Adrenal gland (tissue), 12 donors: ENCODE results near the gene CTNND2. TPM values are rescaled to one million over a fixed set of nuclear protein-coding genes. Genes with fewer than 3 reads are reported as not detected.

Experiments
- DNase-seq, 7 donors: peaks; one replicate each; pipeline ENCODE4 v3.0.0-alpha.2; 2019 to 2020
- H3K27ac ChIP-seq, 5 donors: fragments of 200-600 bp; sonication (generic) in 4 of 5; 1 replicate in 3 of 5; 2 replicates in 2 of 5; pipeline versions ENCODE4 v1.5.1 to v1.8.0; 2016 to 2020; ENCODE audit warnings: mild to moderate bottlenecking in 1 of 5
- H3K27me3 ChIP-seq: fragments of 200-600 bp; 2 replicates; pipeline ENCODE4 v1.8.0; 2021
- H3K36me3 ChIP-seq, 2 donors: fragments of 200-600 bp; replicated peaks in 1 of 2; 1 replicate in 1 of 2; 2 replicates in 1 of 2; pipeline versions ENCODE4 v1.5.1 to v1.8.0; 2018 to 2022
- H3K4me1 ChIP-seq, 2 donors: fragments of 200-600 bp; replicated peaks in 1 of 2; 1 replicate in 1 of 2; 2 replicates in 1 of 2; pipeline versions ENCODE4 v1.5.1 to v1.8.0; 2018 to 2021
- H3K4me3 ChIP-seq, 4 donors: fragments of 200-600 bp; sonication (generic) in 3 of 4; one replicate each; pipeline ENCODE4 v1.5.1; 2016 to 2018
- H3K9me3 ChIP-seq, 3 donors: fragments of 200-600 bp; sonication (generic) in 1 of 3; replicated peaks in 1 of 3; 1 replicate in 2 of 3; 2 replicates in 1 of 3; pipeline versions ENCODE4 v1.5.1 to v1.8.0; 2016 to 2021
- POLR2A ChIP-seq, 2 donors: fragments of 450-650 bp; IDR thresholded peaks; one replicate each; pipeline ENCODE4 v1.6.1; 2017; ENCODE audit warnings: antibody characterized with exemption in 2 of 2, mild to moderate bottlenecking in 2 of 2, moderate library complexity in 1 of 2
- WGBS, 4 donors: extraction: QIAGEN DNeasy Blood & Tissue Kit in 2 of 4; methylation state at CpG; one replicate each; pipeline versions ENCODE4 v1.1.5 to v1.1.7; 2013 to 2017; 5-methylcytosine and 5-hydroxymethylcytosine counted together
- intact Hi-C, 2 donors: fragments of 100-400 bp; cut with DNase I; formaldehyde crosslinking; loops; one replicate each; pipeline versions ENCODE4 v1.14.1 to v1.15.0; 2022 to 2023
- polyA plus RNA-seq, 3 donors: library from polyadenylated mRNA; stranded (reverse); fragments of 200-250 nt in 2 of 3; fragments of 350-450 nt in 1 of 3; fragmentation: Illumina TruSeq in 1 of 3; extraction: RNeasy Lipid Tissue Mini Kit (QIAGEN cat#74804) in 1 of 3; gene quantifications; one replicate each; pipeline ENCODE4 v1.2.3, GENCODE V29; 2013 to 2014
- total RNA-seq, 9 donors: library from RNA; depleted of rRNA in 4 of 9; stranded (reverse); fragments of >200 nt in 4 of 9; fragments of 120-200 nt in 1 of 9; fragmentation: NEBNext Ultra II Directional in 1 of 9; extraction: Animal tissue kit (Norgen Biotek cat#: 25700) in 1 of 9; gene quantifications; one replicate each; pipeline versions ENCODE4 v1.1.0 to v1.2.4, GENCODE V29; 2013 to 2023
- TF ChIP-seq, protein P1 (sequence below), 6 experiments: fragments of 450-650 bp in 4 of 6; fragments of 200-600 bp in 2 of 6; sonication (generic) in 1 of 6; IDR thresholded peaks; 1 replicate in 5 of 6; 2 replicates in 1 of 6; pipeline versions ENCODE4 v1.5.1 to v1.8.0; 2016 to 2021; ENCODE audit warnings: antibody characterized with exemption in 6 of 6, mild to moderate bottlenecking in 2 of 6, moderate library complexity in 1 of 6
- donor health status: healthy with polysubstance abuse.
- donor health status: Bipolar disorder and iron deficiency.
- donor health status: DM: yes; HTN: yes; CAD: no.
- donor health status: DM: no; HTN: no; CAD: no.
- donor health status: DM: no; HTN: no; CAD: no.
- donor health status: DM: yes; HTN: yes; CAD: no.

The CTNND2 gene
- total and polyA plus RNA-seq, 12 donors = 0.34 to 4.2 (median 1.1) TPM; not detected in 1

DNA sequence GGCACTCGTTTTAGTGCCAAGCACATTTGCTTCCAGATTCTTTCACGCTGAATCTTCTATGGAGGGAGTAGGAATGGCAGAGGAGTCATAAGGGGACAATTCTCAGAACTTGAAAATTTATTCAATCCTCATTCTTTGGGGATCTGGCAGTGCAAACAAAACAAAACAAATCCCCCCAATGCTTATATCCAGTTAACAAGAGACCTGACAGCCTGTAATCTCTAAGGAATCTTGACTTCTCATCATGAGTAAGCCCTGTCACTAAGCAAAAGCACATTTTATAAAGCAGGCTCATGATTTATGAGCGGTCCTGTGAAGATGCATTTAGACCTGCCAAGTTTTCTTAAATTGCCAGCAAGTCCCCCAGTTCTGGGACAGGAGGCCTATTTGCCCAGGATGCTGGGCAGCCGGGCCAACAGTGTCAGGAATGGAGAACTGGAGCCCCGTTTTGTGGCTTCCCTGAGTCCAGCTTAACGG lies 513.9 kb downstream of the CTNND2 start:
- WGBS, 4 donors = 73 to 86% (median 82%) methylated on average over 5 to 6 of the region's 6 CpGs
- intact Hi-C loops = no loop called here

DNA sequence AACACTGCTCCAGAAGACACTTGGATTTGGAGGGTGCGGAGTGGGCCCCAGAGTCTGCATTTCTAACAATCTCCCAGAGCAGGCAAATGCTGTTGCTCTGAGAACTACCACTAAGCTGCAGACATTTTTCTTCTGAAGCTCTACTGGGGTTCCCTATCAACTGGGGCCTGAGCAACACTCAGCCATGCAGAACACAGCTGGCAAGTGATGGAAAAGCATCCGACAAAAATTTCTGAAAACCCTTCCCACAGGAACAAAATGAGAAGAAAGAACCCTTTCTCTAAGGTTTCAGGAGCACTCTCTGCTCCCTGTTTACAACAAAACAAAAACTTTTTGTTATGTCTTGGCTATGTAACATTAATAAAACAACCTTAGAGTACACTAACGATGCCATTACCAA lies 516.9 kb downstream of the CTNND2 start:
- peaks cover 8% of the 10 kb centered on the region for H3K27me3 ChIP-seq
- intact Hi-C loops = no loop called here

More for the DNA sequence above, 513.9 kb downstream of the CTNND2 start:
- Histone ChIP-seq H3K4me1 (no peaks in the 10 kb centered on the region), H3K27ac (no peak overlapping the region), H3K4me3 (no peak overlapping the region), H3K36me3 (no peaks in the 10 kb centered on the region), H3K27me3 (peaks cover 5% of the 10 kb centered on the region), H3K9me3 (no peaks in the 10 kb centered on the region)
- no peak for TF ChIP-seq POLR2A (IDR thresholded peaks at IDR 0.05)
- TF ChIP-seq, protein P1, sequence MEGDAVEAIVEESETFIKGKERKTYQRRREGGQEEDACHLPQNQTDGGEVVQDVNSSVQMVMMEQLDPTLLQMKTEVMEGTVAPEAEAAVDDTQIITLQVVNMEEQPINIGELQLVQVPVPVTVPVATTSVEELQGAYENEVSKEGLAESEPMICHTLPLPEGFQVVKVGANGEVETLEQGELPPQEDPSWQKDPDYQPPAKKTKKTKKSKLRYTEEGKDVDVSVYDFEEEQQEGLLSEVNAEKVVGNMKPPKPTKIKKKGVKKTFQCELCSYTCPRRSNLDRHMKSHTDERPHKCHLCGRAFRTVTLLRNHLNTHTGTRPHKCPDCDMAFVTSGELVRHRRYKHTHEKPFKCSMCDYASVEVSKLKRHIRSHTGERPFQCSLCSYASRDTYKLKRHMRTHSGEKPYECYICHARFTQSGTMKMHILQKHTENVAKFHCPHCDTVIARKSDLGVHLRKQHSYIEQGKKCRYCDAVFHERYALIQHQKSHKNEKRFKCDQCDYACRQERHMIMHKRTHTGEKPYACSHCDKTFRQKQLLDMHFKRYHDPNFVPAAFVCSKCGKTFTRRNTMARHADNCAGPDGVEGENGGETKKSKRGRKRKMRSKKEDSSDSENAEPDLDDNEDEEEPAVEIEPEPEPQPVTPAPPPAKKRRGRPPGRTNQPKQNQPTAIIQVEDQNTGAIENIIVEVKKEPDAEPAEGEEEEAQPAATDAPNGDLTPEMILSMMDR (IDR thresholded peaks at IDR 0.05) = no peak
- no peak for DNase-seq

DNA sequence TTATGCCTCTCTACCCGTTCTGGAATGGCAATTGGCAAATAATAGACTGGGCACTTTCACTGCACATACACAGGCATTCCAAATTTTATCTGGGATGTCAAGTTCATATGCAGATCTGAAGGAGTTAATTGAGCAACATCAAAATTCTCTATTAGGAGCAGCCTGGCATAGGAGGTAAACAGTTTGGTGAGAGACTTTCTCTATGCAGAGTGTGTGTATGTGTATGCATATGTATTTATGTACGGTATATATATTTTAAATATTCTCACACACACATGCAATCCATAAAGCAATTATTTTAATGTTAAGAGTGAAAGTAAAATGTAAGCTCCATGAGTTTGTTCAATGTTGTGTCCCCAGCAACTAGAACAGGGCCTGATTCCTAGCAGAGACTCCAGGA lies 517.8 kb downstream of the CTNND2 start:
- no peaks in the 10 kb centered on the region for H3K36me3 ChIP-seq
- peaks cover 0 to 4% of the 10 kb centered on the region in 2 donors for H3K4me1 ChIP-seq
- no peak overlapping the region for H3K27ac ChIP-seq
- H3K27me3 ChIP-seq = peaks cover 8% of the 10 kb centered on the region
- intact Hi-C loops = no loop called here
- no peak for TF ChIP-seq POLR2A (IDR thresholded peaks at IDR 0.05)
- TF ChIP-seq, protein P1 (IDR thresholded peaks at IDR 0.05) = no peak
- WGBS, 4 donors = 42 to 64% (median 56%) methylated on average over 2 of the region's 2 CpGs
- H3K9me3 ChIP-seq = no peaks in the 10 kb centered on the region
- DNase-seq = no peak
- no peak overlapping the region for H3K4me3 ChIP-seq

More for the DNA sequence above, 516.9 kb downstream of the CTNND2 start:
- no peak overlapping the region for H3K4me3 ChIP-seq
- H3K9me3 ChIP-seq = no peaks in the 10 kb centered on the region
- no peaks in the 10 kb centered on the region for H3K36me3 ChIP-seq
- TF ChIP-seq POLR2A (IDR thresholded peaks at IDR 0.05) = no peak
- TF ChIP-seq, protein P1 (IDR thresholded peaks at IDR 0.05) = no peak
- H3K27ac ChIP-seq = no peak overlapping the region
- H3K4me1 ChIP-seq = peaks cover 0 to 4% of the 10 kb centered on the region in 2 donors
- DNase-seq = no peak
- WGBS, 4 donors = 71 to 83% (median 82%) methylated on average over 3 of the region's 3 CpGs

DNA sequence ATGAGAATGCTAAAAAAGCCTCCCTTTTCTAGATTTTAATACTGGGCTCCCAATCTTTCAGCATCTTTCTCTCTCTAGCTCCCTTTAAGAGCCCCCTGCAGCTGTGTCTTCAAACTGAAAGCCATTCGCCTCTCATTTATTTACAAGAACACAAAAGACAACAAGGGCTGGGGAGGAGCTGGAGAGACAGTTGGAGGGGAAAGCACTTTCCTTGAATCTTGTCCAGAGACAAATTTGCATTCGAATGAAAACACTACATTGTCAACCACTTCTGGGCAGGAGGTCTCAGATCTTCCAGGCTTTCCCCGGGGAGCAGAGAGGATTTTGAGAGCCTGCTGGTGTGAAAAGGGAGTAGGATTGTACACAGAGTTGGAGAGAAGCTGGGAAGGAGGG lies 518.3 kb downstream of the CTNND2 start:
- DNase-seq = no peak
- WGBS, 4 donors = 7 to 16% (median 15%) methylated on average over 3 of the region's 3 CpGs
- Histone ChIP-seq H3K9me3 (no peaks in the 10 kb centered on the region), H3K36me3 (no peaks in the 10 kb centered on the region), H3K27ac (no peak overlapping the region), H3K4me3 (no peak overlapping the region), H3K27me3 (peaks cover 8% of the 10 kb centered on the region), H3K4me1 (peaks cover 0 to 4% of the 10 kb centered on the region in 2 donors)
- TF ChIP-seq POLR2A (IDR thresholded peaks at IDR 0.05) = no peak
- TF ChIP-seq, protein P1 (IDR thresholded peaks at IDR 0.05) = no peak
- intact Hi-C loops = no loop called here
